ENCODE data around the gene THOC7.
A peak's percentile ranks its signal among the peaks of the same experiment; 100 is the strongest.

Gene THOC7

DNA sequence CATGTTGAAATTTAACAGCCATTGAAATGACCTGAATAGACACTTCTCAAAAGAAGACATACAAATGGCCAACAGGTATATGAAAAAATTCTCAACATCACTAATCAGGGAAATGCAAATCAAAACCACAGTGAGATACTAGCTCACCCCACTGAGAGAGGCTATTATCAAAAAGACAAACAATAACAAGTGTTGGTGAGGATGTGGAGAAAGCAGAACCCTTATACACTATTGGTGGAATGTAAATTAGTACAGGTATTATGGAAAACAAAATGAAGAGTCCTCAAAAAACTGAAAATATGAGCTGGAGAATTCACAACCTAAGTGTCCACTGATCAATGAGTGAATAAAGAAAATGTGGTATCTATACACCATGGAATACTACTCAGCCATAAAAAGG, 21.5 kb downstream of the THOC7 start:
- DNase-seq (ENCODE audit: low spot score): no peak

DNA sequence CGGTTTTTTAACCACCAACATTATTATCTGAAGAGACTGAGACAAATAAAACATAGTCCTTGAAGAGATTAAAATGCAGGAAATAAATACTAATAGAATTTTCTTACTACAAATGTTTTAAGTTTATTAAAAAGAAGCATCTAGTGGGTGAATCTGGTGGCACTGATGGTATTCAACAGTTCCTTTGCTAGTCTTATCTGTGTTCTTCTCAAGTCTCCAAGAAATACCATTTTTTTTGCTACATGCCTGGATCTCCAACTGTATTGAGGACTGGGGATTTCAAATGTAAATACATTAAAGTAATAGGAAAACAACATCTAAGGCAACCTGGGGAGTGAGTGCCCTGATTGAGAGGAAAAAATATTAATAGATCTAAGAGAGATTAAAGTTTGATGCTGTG, 21.9 kb downstream of the THOC7 start:
- no peak for DNase-seq (ENCODE audit: low spot score)

DNA sequence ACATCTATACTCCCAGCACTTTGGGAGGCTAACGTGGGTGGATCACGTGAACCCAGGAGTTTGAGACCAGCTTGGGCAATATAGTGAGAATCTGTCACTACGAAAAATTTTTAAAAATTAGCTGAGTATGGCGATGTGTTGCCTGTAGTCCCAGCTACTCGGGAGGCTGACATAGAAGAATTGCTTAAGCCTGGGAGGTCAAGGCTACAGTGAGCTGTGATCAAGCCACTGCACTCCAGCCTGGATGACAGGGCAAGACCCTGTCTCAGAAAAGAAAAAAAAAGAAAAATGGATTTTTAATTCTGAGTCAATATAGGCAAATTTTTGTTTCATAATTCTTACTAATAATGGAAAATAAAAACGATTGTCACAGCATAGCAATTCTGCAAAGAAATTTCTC, 31.2 kb downstream of the THOC7 start:
- DNase-seq (ENCODE audit: low spot score): no peak

DNA sequence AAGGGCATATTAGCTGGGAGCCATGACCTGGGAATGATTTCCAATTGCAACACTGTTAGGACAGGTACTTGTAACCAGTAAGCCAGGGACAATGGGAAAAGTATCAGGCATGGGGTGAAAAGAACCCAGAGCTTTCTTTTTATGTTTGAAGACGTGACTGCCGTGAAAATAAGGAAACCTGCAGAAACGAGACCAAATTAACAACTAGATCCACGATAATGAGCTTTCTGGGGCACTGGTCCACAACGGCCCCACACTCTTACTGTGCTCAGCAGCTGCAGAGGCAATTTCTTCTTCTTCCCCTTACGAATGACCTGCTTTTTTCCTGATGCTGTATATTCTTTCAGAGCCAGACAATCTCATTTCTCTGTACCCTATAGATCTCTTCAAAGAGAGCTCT, 33.1 kb downstream of the THOC7 start:
- no peak for DNase-seq (ENCODE audit: low spot score)

DNA sequence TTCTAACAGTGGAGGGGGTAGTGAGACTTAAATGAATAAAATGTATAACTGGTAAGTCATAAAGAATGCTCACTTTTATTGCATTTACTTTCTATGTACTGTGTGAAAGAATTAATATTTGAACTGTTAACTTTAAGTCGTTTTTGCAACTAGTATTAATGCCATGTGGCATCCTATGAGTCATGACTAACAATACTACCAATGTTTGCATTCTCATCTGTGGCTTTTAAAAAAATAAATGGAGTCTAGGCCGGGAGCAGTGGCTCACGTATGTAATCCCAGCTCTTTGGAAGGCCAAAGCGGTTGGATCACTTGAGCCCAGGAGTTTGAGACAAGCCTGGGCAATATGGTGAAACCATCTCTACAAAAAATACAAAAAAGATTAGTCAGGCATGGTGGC, 39.3 kb downstream of the THOC7 start:
- DNase-seq (ENCODE audit: low spot score): no peak

DNA sequence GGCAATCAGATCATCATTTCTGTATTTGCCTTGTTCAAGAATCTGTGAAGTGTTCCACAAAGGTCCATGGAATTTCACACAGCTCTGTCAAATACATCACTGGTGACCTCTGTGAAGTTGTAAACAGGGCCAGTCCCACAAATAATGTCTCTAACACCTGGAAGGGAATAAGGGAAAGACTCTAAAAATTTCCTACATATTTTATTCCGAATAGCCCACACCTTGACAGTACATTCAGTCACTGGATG, 44.5 kb downstream of the THOC7 start, which contains the start of gene C3orf49:
Gene C3orf49 (plus strand): TSS at position 149 of the 248 bp plus-strand sequence. CDS start 173 bp downstream, outside the sequence.
- no peak for DNase-seq (ENCODE audit: low spot score)

DNA sequence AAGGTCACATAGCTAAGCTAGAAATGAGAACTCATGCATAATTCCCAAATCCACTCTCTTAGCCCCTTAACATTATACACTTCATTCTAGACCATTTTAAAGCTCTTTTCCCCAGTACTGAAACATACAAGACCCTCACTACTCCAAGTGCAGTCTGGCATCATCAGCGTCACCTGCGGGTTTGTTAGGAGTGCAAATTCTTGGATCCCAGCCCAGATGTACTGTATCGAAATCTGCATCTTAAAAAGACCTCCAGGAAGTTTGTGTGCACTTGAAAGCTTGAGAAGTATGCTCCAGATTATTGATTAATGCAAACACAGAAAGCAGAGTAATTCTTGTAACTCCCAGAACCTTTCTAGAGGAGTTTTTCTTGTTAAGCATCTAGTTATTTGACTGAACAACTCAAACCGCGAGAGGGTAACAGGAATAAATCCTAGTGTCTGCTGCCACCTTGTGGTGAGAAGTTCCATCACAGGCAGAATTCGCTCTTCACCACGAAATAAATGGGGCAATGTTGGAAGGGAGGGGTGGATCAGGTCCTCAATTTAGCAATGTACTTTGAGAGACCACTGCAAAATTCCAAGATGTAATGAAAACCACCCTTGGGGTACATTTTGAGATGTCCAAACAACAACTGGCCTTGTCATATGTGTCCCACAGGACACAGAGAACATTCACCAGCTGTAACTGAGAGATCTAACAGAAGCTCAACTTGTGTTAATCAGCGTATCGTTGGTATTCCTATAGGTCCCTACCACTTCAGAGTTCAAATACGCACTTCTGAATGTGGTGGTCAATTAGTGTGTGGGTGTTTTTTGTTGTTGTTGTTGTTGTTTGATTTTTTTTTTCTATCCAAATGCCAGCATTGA, 45.1 kb downstream of the THOC7 start:
- peak; percentile 68 for DNase-seq (ENCODE audit: low spot score)

DNA sequence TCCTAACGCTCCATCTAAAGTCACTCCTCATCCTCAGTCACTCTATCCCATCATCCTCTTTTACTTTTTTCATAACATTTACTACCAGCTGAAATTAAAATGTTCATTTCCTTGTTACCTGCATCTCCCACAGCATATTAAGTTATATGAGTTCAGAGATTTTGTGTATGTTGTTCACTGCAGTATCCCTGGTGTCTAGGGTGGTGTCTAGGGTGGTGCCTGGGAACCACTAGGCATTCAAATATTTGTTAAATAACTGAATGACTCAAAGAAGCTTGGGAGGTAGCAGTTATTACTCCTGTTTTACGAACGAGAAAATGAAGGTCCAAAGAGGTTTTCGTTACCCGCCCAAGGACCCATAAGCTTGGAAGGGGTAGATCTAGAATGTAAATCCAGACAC, 46.4 kb downstream of the THOC7 start:
- no peak for DNase-seq (ENCODE audit: low spot score)

DNA sequence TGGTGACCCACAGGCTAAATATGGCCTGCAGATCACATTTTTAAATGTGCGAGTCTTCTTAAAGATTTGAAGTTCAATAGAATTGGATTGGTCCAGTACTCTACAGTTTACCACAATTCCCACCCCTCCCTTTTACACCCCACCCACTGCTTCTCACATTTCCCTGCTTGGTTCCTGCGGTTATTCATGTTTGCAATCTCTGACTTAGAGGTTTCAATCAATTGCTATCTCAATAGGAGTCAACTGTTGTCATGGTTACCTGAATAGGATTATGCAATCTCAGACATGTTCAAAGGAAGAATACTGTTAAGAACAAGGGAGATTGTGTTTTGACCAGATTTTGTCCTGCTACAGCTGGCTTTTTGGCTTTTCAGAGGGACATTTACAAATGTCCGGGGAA, 49.4 kb downstream of the THOC7 start:
- no peak for DNase-seq (ENCODE audit: low spot score)

DNA sequence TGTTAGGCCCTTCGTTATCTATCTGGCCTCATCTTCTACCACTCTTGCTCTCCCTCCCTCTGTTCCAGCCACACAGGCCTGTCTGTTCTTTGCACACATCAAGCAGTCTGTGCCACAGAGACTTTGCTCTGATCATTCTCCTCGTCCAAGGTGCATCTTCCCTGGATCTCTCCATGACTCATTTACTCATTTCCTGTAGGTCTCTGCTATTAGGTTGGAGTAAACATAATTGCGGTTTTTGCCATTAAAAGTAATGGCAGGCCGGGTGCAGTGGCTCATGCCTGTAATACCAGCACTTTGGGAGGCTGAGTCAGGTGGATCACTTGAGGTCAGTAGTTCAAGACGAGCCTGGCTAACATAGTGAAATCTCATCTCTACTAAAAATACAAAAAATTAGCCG, 54.0 kb downstream of the THOC7 start:
- DNase-seq (ENCODE audit: low spot score): no peak

DNA sequence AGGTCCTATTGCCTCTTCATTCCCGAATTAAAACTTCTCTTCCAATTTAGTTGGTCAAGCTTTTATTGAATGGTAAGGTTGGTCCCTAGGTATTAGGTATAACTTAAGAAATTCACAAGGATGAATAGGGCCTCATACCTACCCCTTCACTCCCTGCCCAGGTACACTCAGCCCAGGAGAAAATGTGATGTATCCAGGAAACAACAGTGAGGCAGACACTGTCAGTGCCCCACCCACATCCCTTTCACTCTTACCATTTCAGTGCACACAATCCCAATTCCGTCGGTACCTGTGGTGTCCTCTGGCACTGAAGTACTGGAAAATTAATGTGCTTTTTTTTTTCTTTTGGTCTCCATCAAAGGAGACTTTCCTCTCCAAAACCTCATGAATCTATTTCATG, 55.0 kb downstream of the THOC7 start:
- no peak for DNase-seq (ENCODE audit: low spot score)

DNA sequence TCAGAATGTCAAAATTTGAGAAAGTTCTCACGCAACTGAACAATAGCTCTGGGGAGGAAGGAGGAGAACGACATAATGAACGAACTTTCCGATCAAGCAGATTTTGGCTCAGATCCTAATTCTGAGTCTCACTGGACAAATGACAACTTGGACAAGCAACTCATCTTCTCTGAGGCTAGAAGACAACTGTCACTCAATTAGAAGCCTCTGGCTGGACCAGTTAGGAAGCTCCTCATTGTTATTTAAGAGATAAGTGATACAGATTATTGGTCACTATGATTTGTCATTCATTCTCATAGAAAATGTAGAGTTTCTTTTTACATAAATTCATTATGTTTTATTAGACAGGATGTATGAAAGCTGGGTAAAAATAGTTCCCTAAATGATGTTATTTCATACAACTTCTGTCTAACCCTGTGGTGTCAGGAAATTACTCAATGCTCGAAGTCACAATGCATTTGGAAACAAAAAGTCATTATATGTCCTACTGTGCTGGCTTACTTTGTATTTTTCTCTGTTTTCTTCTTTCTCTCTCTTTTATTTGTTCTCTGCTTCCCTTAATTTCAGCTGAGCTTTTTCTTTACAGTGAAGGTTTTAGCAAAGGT, 55.5 kb downstream of the THOC7 start:
- peak; percentile 15 for DNase-seq (ENCODE audit: low spot score)

DNA sequence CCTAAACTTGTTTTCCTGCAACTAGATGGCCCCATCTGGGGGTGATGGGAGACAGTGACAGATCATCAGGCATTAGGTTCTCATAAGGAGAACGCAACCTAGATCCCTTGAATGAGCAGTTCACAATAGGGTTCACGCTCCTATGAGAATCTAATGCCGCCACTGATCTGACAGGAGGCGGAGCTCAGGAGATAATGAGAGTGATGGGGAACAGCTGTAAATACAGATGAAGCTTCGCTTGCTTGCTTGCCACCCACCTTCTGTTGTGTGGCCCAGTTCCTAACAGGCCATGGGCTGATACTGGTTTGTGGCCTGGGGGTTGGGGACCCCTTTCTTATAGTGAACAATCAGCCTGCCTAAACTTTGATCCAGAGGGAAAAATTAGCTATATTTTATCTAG, 59.7 kb downstream of the THOC7 start:
- no peak for DNase-seq (ENCODE audit: low spot score)

DNA sequence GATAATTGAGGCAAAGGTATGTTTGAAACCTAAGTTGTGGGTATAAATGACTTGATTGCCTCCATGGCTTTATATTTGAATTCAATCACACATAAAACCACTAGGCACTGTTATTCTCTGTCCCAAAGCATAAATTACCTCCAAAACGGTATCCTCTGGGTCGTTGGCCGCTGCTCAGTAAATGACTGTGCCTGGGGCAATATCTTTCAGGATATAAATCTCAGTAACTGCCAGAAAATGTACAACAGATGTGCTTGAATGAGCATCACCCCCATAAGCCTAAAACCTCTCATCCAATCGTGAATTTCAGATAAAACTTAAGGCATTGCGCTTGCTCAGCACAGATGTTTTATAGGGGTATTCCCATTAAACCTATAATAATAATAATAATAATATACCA, 63.5 kb downstream of the THOC7 start:
- no peak for DNase-seq (ENCODE audit: low spot score)

DNA sequence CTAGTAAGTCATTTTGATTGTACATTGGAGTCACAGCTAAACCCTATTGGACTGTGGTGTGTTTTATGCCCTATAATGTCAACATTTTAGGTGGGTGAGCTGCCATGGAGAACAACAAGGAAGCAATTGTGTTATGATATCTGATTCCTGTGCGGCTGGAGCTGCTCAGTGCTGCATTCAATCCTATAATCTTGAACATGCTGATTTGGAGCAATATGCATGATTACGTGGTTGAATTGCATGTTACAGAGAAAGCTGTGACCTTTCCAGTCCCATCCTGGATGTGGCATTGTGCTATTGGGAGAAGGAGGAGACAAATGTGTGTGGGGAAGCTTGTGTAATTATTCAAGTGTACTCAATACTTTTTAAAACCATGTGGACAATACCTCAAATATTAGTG, 64.7 kb downstream of the THOC7 start:
- DNase-seq (ENCODE audit: low spot score): no peak

DNA sequence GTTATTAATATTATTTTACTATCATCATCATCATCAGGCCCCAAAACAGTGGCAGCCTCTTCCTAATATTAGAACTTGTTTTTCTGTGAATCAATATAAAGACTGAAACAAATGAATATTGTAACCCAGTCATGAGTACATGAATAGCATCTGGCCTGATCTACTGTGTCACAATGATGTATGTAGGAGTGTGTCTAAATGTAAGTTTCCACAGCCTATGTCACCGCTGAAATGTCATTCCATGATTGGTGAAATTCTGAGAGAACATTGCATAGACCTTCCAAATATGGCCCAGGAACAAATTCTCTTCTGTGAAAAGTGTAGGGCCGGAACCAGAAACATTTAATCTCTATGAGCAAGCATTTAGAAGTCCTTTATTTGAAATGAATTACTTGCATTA, 65.1 kb downstream of the THOC7 start:
- no peak for DNase-seq (ENCODE audit: low spot score)

DNA sequence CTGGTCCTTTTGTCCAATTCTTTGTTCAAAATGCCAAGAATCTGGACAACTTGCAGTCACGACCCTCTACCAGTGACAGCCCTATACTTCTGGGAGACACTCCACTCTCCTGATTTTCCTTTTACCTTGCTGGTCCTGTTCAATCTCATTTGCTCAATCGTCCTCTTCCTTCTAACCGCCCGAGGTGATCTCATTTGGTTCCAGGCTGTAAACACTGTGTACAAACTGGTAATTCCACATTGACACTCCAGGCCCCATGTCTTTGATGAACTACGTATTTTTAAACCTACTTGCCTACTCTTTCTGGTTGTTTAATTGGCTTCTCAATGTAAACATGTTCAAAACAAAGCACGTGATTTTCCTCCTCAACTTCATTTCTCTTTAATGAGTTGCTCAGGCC, 68.2 kb downstream of the THOC7 start:
- no peak for DNase-seq (ENCODE audit: low spot score)

DNA sequence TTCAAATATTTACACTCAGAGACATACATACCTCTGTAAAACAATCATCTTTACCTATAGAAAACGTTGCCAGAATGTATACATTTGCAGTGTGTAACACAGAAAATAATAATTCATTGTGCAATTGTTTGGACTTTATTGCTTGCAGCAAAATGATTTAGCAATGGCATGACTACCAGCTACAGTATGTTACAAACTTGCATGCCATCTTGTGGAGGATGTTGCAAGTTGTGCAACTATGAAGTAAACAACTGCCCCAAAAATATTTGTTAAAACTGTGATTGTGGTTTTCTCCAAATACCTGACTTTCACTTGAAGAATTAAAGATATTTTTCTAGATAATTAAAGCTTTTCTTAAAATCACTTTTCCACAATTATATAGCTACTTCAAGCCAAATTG, 71.6 kb downstream of the THOC7 start:
- DNase-seq (ENCODE audit: low spot score): peak; percentile 40
